ENCODE data around the gene ACAP2. TPM values are rescaled to one million over a fixed set of nuclear protein-coding genes. Genes with fewer than 3 reads are reported as not detected.
"Not testable (repeated sequence)": the region's sequence is repeated elsewhere in the genome, so short reads cannot be mapped to it uniquely, and the experiment has no call there.

ACAP2 gene
- total RNA-seq, 4 donors from 2014 or later, result 38.3 to 66.0 (median 49.2) TPM

DNA sequence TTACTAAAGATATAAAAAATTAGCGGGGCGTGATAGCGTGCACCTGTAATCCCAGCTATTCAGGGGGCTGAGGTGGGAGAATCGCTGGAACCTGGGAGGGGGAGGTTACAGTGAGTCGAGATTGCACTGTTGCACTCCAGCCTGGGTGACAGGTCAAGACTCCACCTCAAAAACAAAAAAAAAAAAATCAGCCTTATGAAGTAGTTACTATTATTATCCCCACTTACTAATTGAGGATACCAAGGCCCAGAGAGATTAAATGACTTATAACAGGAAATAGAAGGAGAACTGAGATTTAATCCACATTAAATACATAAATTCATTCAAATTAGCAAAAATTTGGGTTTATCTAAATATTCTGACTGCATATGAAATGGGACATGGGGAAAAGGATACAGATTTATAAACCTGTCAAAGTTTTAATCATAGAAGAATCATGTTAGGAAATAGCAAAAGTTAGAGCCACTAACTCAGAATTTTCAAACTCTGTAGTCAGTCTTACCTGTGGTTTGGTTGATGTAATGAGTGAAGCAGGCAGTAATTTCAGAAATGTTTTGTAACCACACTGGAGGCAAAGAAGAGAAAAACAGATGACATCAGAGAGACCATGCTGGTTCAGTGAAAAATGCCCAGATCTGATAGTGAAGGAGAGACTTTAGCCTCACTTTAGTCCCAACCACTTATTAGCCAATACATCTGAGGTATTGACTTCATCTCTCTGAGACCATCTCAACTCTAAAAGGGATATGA lies 25.0 kb upstream of the ACAP2 start:
- no peaks in the 10 kb centered on the region for H3K27me3 ChIP-seq
- no peaks in the 10 kb centered on the region for H3K36me3 ChIP-seq
- H3K4me1 ChIP-seq, result peaks cover 0 to 9% (median 0%) of the 10 kb centered on the region in 3 donors
- TF ChIP-seq EP300 (IDR thresholded peaks at IDR 0.05) (no peak), POLR2AphosphoS5 (IDR thresholded peaks at IDR 0.05) (no peak), POLR2A (IDR thresholded peaks at IDR 0.05) (no peak)
- TF ChIP-seq, protein P1, sequence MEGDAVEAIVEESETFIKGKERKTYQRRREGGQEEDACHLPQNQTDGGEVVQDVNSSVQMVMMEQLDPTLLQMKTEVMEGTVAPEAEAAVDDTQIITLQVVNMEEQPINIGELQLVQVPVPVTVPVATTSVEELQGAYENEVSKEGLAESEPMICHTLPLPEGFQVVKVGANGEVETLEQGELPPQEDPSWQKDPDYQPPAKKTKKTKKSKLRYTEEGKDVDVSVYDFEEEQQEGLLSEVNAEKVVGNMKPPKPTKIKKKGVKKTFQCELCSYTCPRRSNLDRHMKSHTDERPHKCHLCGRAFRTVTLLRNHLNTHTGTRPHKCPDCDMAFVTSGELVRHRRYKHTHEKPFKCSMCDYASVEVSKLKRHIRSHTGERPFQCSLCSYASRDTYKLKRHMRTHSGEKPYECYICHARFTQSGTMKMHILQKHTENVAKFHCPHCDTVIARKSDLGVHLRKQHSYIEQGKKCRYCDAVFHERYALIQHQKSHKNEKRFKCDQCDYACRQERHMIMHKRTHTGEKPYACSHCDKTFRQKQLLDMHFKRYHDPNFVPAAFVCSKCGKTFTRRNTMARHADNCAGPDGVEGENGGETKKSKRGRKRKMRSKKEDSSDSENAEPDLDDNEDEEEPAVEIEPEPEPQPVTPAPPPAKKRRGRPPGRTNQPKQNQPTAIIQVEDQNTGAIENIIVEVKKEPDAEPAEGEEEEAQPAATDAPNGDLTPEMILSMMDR (IDR thresholded peaks at IDR 0.05), result no peak
- H3K27ac ChIP-seq, result no peak overlapping the region
- no peak for ATAC-seq
- H3K4me3 ChIP-seq, result no peak overlapping the region
- H3K9me3 ChIP-seq, result no peaks in the 10 kb centered on the region
- 93% methylated on average over 5 of the region's 5 CpGs; no CpG with 5 or more reads in 1 of the 2 donors for WGBS, 2 donors (ENCODE audit: low coverage in 1 of 2)

DNA sequence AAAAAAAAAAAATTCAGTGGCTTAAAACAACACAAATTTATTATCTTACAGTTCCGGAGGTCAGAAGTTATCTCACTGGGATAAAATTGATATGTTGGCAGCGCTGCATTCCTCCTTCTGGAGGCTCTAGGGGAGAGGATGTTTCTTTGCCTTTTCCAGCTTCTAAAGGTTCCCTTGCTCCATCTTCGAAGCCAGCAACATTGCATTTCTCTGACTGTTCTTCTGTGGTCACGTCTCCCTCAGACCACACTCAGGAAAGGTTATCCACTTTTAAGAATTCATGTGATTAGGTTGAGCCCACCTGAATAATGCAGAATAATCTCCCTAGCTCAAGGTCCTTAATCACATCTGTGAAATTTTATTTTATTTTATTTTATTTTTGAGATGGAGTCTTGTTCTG lies 23.4 kb upstream of the ACAP2 start:
- Histone ChIP-seq H3K27me3 (no peaks in the 10 kb centered on the region), H3K4me1 (peaks cover 0 to 9% (median 0%) of the 10 kb centered on the region in 3 donors), H3K36me3 (no peaks in the 10 kb centered on the region), H3K27ac (no peak overlapping the region), H3K4me3 (no peak overlapping the region), H3K9me3 (no peaks in the 10 kb centered on the region)
- no peak for ATAC-seq
- no peak for TF ChIP-seq POLR2AphosphoS5 (IDR thresholded peaks at IDR 0.05)
- no peak for TF ChIP-seq POLR2A (IDR thresholded peaks at IDR 0.05)
- TF ChIP-seq EP300 (IDR thresholded peaks at IDR 0.05), result no peak
- TF ChIP-seq, protein P1 (IDR thresholded peaks at IDR 0.05), result no peak
- 73 to 76% methylated on average over 3 to 4 of the region's 4 CpGs for WGBS, 2 donors (ENCODE audit: low coverage in 1 of 2)

DNA sequence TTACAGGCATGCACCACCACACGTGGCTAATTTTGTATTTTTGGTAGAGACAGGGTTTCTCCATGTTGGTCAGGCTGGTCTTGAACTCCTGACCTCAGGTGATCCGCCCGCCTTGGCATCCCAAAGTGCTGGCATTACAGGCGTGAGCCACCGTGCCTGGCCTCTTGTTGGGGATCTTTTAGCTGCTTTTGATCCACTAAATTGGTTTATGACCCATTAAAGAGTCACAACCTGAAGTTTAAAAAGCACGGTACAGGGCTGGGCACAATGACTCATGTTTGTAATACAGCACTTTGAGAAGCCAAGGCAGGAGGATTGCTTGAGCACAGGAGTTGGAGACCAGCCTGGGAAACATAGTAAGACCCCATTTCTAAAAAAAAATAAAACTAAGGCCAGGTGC lies 20.1 kb upstream of the ACAP2 start:
- H3K9me3 ChIP-seq, ATAC-seq, H3K36me3 ChIP-seq, H3K27me3 ChIP-seq, H3K27ac ChIP-seq, H3K4me1 ChIP-seq, H3K4me3 ChIP-seq: not testable (repeated sequence)
- WGBS, 2 donors (ENCODE audit: low coverage in 1 of 2), result 100% methylated on average over 1 of the region's 6 CpGs

DNA sequence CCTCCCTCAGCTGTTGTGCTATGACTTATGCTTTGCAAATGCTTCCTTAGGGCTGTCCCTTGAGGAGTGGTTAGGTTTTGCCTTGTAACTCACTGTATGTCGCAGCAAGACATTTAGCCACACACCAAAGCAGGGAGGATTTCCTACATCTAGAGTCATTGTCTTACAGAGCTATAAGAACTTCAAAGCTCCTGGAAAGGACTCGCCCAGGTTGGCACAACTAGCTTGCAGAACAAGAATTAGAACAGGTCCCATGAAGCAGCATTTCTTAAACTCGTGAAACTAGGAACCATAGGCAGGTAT lies 19.4 kb upstream of the ACAP2 start:
- H3K36me3 ChIP-seq, result no peaks in the 10 kb centered on the region
- ATAC-seq, result no peak
- WGBS, 2 donors (ENCODE audit: low coverage in 1 of 2), result 83 to 91% methylated on average over 2 of the region's 3 CpGs

DNA sequence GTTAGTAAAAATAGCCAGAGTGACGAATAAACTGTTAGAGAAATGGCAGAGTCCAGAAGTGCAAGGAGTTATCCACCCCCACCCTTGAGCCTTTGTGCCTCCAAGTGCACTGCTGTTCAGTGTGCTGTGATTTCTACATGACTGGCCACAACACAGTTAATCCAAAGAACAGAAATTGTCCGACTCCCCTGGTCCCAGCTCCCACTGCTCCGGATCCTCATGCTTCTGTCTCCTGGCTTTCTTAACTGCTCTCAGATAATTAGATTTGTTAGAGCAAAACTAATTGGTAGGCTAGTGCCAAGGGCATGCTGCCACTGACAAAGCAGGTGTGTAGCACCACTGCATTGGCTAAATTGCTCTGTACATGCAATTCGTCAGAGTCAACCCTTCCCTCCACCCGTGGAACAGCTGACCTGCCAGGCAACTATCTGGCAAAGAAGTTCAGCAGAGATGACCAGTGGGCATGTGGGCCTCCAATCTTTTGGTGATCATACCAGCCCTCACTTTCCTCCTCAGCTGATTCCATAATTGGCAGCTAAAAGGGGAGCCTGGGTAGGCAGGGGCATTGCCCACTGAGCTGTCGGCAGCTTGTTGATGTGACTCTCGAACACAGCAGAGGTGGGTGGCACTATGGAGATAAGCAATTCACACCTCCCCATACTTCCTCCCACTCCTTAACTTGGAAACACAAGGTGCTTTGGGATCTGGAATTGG lies 18.9 kb upstream of the ACAP2 start:
- WGBS, 2 donors (ENCODE audit: low coverage in 1 of 2), result 13 to 26% methylated on average over 4 to 7 of the region's 7 CpGs
- no peaks in the 10 kb centered on the region for H3K9me3 ChIP-seq
- no peak overlapping the region for H3K27ac ChIP-seq
- H3K27me3 ChIP-seq, result no peaks in the 10 kb centered on the region
- no peak for ATAC-seq
- H3K4me3 ChIP-seq, result no peak overlapping the region
- TF ChIP-seq, protein P1 (IDR thresholded peaks at IDR 0.05), result no peak
- no peak for TF ChIP-seq POLR2A (IDR thresholded peaks at IDR 0.05)
- no peak for TF ChIP-seq POLR2AphosphoS5 (IDR thresholded peaks at IDR 0.05)
- no peaks in the 10 kb centered on the region for H3K36me3 ChIP-seq
- H3K4me1 ChIP-seq, result peaks cover 0 to 10% (median 0%) of the 10 kb centered on the region in 3 donors

More for the DNA sequence above, 19.4 kb upstream of the ACAP2 start:
- Histone ChIP-seq H3K9me3 (no peaks in the 10 kb centered on the region), H3K4me3 (no peak overlapping the region), H3K27me3 (no peaks in the 10 kb centered on the region), H3K4me1 (peaks cover 0 to 10% (median 0%) of the 10 kb centered on the region in 3 donors), H3K27ac (no peak overlapping the region)
- TF ChIP-seq EP300 (IDR thresholded peaks at IDR 0.05), result no peak
- no peak for TF ChIP-seq POLR2AphosphoS5 (IDR thresholded peaks at IDR 0.05)

Data from gastroesophageal sphincter (tissue), 4 donors.